Activated T-helper 1 cell treated with anti-CD3 and anti-CD28 coated beads, Interleukin-12 subunit alpha, Interleukin-12 subunit beta, Interleukin-2, Interleukin-4 antibody, amounts not matched to agents 30 ng/mL and 10 ng/mL and 1 ng/mL, durations not matched to agents 14 hours and 24 hours and 36 hours (primary cell): ENCODE measurements around the gene ERMN. TPM values are rescaled to one million over a fixed set of nuclear protein-coding genes. Genes with fewer than 3 reads are reported as not detected.
"Not testable (repeated sequence)": the region's sequence is repeated elsewhere in the genome, so short reads cannot be mapped to it uniquely, and the experiment has no call there.

Experiments
- DNase-seq: peaks from one replicate; pipeline ENCODE4 v3.0.0; 2021; ENCODE audit warnings: low spot score
- H3K27ac Mint-ChIP-seq: one replicate; pipeline ENCODE4 v1.8.0; 2021; ENCODE audit warnings: mild to moderate bottlenecking, mixed read lengths
- H3K27me3 Mint-ChIP-seq: one replicate; pipeline ENCODE4 v1.8.0; 2022; ENCODE audit warnings: mild to moderate bottlenecking, moderate library complexity, mixed read lengths; ENCODE audit not compliant: insufficient read depth
- H3K36me3 Mint-ChIP-seq: one replicate; pipeline ENCODE4 v1.8.0; 2021; ENCODE audit warnings: low read depth, mixed read lengths
- H3K4me1 Mint-ChIP-seq: one replicate; pipeline ENCODE4 v1.8.0; 2021; ENCODE audit warnings: low read depth, mixed read lengths
- H3K4me3 Mint-ChIP-seq: one replicate; pipeline ENCODE4 v1.8.0; 2021; ENCODE audit warnings: mild to moderate bottlenecking, moderate library complexity, mixed read lengths
- H3K9me3 Mint-ChIP-seq: one replicate; pipeline ENCODE4 v1.8.0; 2021; ENCODE audit warnings: mixed read lengths
- intact Hi-C: fragments of 100-400 bp; cut with micrococcal nuclease; formaldehyde crosslinking; loops from one replicate; pipeline ENCODE4 v1.15.1; 2024
- total RNA-seq: library from RNA; stranded (reverse); gene quantifications from 2 replicates; pipeline ENCODE4 v1.2.3, GENCODE V29; 2022

The ERMN gene
- total RNA-seq, 1 donor from 2014 or later = 2.1 TPM

DNA sequence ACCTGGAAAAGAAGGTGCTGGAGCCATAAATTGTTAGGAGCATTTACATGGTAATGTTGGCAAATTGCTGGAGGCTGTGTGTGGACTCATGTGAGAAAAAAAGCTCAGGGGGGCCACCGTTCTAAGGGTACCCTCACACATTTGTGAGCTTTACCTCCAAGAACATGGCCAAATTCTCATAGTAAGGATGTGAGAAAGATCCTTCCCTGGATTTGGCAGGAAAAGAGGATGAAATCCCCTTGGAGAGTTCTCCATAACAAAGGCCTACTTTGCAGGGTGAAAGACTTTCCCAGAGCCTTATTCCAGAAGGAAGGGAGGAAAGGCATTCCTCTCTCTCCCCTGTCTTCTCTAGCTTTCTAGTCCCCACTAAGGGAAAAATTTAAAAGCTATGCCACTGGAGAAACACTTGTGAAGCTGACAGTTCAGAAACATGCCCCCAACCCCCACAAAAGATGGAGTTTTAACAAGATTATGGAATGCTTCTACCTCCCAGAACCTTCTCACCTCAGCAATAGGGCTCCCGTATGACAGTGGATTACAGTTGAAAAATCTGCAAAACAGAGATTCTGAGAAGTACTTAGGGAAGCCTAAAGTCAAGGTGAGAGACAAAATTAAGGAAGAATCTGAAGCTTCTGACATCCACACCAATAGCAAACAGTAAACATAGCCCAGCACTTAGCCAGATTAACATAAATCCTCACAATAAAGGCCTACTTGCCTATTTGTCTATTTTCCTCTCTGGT lies 20.2 kb upstream of the ERMN start:
- Mint-ChIP-seq H3K9me3 (peaks cover 55% of the 10 kb centered on the region), H3K4me1 (no peaks in the 10 kb centered on the region), H3K36me3 (peaks cover 50% of the 10 kb centered on the region), H3K27ac (no peak overlapping the region), H3K4me3 (no peak overlapping the region), H3K27me3 (no peaks in the 10 kb centered on the region)
- intact Hi-C loops = no loop called here
- no peak for DNase-seq

DNA sequence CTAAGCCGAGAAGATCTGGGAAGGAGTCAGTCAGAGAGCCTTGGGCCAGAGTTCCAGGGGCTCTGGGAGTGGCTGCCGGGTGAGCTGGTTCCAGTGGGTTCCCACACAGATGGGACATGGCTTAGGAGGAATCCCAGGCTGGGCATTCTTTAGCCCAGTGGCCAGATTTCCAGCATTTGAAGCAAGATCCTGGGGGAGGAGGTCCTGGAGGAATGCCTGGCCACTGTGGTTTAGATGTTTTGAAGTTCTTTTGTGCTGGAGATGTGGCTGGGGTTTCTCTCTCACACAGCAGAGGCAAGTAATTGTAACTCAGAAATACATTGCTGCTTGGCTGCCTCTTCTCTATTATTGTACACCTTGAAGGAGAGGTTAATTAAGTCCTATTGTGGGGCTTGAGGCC lies 15.8 kb upstream of the ERMN start:
- H3K4me3 Mint-ChIP-seq, H3K27me3 Mint-ChIP-seq, DNase-seq, intact Hi-C loops, H3K4me1 Mint-ChIP-seq, H3K27ac Mint-ChIP-seq: not testable (repeated sequence)
- H3K9me3 Mint-ChIP-seq = peaks cover 54% of the 10 kb centered on the region
- peaks cover 46% of the 10 kb centered on the region for H3K36me3 Mint-ChIP-seq

DNA sequence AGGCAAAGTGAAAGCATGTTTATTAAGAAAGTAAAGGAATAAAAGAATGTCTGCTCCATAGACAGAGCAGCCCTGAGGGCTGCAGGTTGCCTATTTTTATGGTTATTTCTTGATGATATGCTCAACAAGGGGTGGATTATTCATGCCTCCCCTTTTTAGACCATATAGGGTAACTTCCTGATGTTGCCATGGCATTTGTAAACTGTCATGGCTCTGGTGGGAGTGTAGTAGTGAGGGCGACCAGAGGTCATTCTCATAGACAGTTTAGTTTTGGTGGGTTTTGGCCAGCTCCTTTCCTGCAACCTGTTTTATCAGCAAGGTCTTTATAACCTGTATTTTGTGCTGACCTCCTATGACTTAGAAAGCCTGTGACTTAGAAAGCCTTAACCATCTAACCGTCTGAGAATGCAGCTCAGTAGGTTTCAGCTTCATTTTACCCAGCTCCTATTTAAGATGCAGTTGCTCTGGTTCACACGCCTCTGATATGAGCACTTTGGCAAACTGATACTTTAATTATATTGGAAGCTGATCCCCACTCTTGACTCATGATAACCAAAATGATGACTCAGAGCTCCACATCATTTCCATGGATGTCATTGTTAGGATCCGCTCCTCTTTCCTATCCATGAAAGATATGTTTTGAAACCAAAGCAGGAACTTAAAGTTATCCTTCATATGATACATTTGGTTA lies 14.5 kb upstream of the ERMN start:
- peaks cover 40% of the 10 kb centered on the region for H3K36me3 Mint-ChIP-seq
- H3K4me3 Mint-ChIP-seq = no peak overlapping the region
- DNase-seq = no peak
- no peaks in the 10 kb centered on the region for H3K27me3 Mint-ChIP-seq
- H3K9me3 Mint-ChIP-seq = peaks cover 46% of the 10 kb centered on the region
- intact Hi-C loops = no loop called here
- no peak overlapping the region for H3K27ac Mint-ChIP-seq
- H3K4me1 Mint-ChIP-seq = peaks cover 13% of the 10 kb centered on the region

DNA sequence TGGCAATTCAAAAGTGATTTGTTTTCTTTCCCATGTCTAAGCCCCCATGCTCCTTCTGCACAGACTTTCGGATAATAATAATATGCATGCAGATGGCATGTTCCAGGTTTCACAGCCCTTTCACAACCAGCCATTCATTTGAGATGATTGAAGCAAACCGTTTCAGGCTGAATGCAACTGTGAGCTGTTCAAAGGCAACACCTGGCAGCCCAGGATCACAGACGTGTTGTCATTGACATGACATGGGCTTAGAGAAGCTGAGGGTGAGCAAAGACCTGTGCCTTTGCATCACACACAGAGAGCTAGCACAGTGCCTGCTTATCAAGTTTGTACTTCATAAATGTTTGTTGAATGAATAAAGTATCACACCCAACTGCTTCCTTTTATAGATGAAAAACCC lies 12.4 kb upstream of the ERMN start:
- Mint-ChIP-seq H3K27me3 (no peaks in the 10 kb centered on the region), H3K9me3 (peaks cover 25% of the 10 kb centered on the region), H3K27ac (no peak overlapping the region), H3K4me3 (no peak overlapping the region), H3K36me3 (peaks cover 21% of the 10 kb centered on the region), H3K4me1 (peaks cover 34% of the 10 kb centered on the region)
- intact Hi-C loops = no loop called here
- DNase-seq = no peak

DNA sequence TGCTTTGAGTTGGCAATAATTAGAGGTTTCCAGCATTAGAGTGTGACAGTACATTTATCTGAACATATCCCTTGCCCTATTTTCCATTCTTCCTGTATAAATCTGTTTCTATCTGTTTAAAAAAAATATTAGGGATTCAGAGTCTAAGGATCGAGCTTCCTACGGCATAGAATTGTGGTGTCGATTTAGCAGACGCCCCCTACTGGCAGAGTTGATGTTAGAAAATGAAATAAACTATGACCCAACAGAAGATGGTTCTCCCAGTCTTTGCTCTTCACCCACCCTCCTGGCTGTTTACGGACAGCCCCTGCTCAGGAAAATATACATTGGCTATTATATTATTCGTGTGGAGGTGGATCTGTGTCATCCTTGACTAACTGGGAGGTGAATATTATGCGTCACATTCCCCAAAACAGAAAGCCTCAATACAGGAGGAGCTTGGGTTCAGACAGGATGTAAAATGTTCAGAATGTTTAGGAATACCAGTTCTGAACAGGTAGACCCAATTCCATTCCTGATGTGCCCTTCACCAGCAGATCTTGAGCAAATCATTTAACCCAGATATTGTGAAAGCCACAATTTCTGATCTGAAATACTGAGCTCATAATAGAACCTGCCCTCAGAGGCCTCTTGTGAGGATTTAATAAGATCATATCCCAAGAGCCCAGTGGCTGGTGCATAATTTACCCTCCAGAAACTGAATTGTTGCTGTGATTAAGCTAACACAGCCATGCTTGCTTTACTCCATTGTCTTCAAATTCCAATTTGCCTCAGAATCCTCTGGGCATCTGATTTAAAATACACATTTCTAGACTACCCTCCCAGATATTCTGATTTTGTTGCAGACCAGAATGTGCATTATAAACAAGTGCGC lies 10.8 kb upstream of the ERMN start:
- DNase-seq = no peak
- Mint-ChIP-seq H3K4me1 (peaks cover 47% of the 10 kb centered on the region), H3K4me3 (no peak overlapping the region), H3K36me3 (peaks cover 7% of the 10 kb centered on the region), H3K9me3 (peaks cover 9% of the 10 kb centered on the region), H3K27me3 (no peaks in the 10 kb centered on the region), H3K27ac (no peak overlapping the region)
- intact Hi-C loops = no loop called here

DNA sequence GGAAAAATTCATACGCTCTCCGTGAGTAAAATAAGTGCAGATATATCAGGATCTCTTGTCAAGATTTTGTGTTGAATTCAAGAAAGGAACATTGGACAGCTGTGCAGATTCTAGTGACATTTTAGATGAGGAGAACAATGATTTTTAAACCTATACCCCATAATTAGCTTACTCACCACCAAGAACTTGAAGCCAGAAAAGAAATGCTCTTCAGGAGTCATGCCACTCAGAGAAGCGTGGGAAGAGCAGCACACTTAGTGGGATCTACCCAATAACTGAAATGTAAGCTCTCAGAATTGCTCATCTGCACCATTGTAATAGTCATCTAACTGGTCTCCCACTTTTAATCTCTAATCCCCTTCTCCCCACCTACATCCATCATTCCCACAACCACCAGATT lies 9.2 kb upstream of the ERMN start:
- intact Hi-C loops = no loop called here
- Mint-ChIP-seq H3K4me1 (peaks cover 52% of the 10 kb centered on the region), H3K4me3 (peak overlapping the region; percentile 25), H3K27me3 (no peaks in the 10 kb centered on the region), H3K36me3 (peaks cover 7% of the 10 kb centered on the region), H3K9me3 (no peaks in the 10 kb centered on the region), H3K27ac (peak overlapping the region; percentile 10)
- no peak for DNase-seq

DNA sequence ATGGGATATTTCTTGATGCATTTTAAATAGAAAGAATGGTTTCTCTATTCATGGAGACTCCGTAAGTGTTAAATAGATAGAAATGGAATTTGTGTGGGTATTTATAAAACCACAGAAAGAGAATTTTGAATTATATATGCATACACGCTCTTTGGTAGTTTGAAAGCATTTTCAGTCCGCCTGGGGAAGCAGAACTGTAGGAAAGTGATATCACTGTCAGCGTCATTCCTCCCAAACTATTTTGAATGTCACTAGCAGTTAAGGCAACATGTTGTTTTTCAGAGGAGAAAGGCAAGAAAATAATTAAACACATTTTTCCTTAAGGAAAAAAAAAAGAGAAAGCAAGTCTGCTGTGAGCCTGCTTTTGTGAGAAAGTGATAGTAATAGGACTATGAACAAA lies 8.7 kb upstream of the ERMN start:
- Mint-ChIP-seq H3K4me1 (peaks cover 54% of the 10 kb centered on the region), H3K27ac (peak overlapping the region; percentile 26)
- intact Hi-C loops = no loop called here

DNA sequence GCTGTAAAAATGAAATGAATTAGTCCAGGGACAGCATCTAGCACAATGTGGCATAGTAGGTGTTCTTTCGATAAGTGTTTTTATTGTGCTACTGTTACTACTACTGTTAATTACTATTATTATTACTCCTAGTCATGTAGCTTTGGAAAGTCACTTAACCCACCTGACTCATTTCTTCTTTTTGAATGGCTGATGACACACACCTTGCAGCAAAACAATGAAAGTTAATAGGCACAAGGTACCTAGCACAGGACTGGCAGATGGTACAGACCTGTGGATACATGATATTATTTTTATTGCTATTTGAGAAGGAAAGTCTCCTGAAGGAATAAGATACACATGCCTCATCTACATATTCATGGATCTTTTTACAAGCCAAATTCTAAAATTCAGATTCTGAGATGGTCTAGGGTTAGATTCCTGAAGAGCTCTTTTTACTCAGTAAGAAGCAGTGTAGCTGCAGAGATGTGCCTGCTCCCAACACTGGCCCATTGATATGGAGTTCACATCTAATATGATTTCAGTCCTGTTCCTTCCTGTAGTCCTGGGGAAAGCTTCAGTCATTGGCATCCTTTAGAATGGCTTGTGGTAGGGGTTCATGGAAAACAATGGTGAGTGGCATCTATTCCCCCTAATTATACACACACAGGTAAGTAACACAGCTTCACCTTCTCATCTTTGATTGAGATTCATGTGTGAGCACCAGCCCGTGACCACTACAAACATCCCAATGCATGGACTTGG lies 7.9 kb upstream of the ERMN start:
- intact Hi-C loops = no loop called here
- Mint-ChIP-seq H3K27me3 (no peaks in the 10 kb centered on the region), H3K27ac (no peak overlapping the region), H3K4me3 (no peak overlapping the region), H3K9me3 (no peaks in the 10 kb centered on the region), H3K4me1 (peaks cover 58% of the 10 kb centered on the region), H3K36me3 (peaks cover 9% of the 10 kb centered on the region)
- DNase-seq = no peak

More for the DNA sequence above, 8.7 kb upstream of the ERMN start:
- Mint-ChIP-seq H3K27me3 (no peaks in the 10 kb centered on the region), H3K36me3 (peaks cover 7% of the 10 kb centered on the region), H3K4me3 (peak overlapping the region; percentile 25), H3K9me3 (no peaks in the 10 kb centered on the region)
- DNase-seq = no peak

DNA sequence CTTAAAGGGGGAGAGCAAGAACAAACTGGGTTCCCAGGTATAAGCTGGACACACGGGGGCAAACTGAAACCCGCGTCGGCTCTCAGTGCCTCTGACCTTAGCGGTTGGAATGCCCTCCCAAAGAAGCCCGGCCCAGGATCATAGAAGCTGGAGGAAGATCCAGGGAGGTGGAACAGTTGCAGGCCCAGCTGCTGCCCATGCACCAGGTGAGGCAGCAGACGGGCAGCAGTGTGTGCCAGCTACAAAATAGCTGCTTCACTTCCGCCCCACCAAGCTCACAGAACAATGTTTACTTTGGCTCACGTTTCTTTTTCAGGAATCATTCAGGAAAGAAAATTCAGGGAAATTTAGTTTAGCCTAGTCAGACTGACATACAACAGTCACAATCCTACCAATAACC lies 3.9 kb upstream of the ERMN start:
- Mint-ChIP-seq H3K4me3 (no peak overlapping the region), H3K9me3 (no peaks in the 10 kb centered on the region), H3K27me3 (no peaks in the 10 kb centered on the region), H3K4me1 (peaks cover 55% of the 10 kb centered on the region), H3K36me3 (peaks cover 9% of the 10 kb centered on the region), H3K27ac (peak overlapping the region; percentile 61)
- intact Hi-C loops = loop anchor here (5.0 kb wide), 1 partner anchor 568 kb away; no protein-coding TSS in a partner anchor
- DNase-seq = no peak

DNA sequence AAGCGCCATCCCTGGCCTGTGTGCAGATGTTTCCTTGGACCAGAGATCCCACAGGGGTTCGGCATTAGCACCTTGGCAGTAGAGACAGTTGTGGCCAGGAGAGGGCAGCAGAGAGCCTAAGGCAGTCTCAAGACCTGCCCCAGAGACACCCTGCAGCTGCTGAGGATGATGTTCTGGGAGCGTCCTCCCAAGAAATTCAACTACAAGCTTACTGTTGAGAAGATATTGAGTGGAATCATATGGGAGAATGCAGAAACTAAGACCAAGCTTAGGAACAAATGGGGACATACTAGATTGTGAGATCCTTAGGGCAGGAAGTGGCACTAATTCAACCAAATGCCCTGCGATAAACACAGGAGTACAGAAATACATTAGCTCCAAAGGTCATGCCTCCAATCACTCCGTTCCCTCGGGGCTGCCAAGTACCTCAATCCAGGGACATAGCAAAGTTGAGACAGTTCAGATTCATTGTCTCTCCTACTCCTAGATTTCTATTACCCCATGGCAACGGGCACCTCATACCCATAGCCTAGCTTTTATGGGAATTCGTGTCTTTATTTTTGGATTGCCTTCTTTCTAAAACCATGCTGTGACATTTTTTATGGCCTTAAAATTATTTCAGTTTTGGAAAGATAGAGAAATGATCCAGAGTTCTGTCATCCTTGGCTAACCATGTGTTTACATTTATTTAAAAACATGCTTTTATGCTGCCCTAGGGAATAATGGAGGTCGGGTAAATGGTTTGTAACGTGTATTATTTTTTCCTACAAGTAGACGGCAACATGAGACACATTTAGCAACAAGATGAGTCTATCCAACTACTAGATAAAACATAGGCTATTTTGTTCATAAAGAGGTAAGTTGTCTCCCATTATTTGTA lies 2.2 kb upstream of the ERMN start:
- Mint-ChIP-seq H3K4me3 (peak overlapping the region; percentile 32), H3K4me1 (peaks cover 38% of the 10 kb centered on the region), H3K9me3 (no peaks in the 10 kb centered on the region), H3K27me3 (no peaks in the 10 kb centered on the region), H3K27ac (peak overlapping the region; percentile 26), H3K36me3 (peaks cover 13% of the 10 kb centered on the region)
- DNase-seq = peak; percentile 74
- intact Hi-C loops = loop anchor here (1.0 to 5.0 kb wide), 9 partner anchors 26 to 569 kb away; partner anchors contain the start of gene CYTIP

DNA sequence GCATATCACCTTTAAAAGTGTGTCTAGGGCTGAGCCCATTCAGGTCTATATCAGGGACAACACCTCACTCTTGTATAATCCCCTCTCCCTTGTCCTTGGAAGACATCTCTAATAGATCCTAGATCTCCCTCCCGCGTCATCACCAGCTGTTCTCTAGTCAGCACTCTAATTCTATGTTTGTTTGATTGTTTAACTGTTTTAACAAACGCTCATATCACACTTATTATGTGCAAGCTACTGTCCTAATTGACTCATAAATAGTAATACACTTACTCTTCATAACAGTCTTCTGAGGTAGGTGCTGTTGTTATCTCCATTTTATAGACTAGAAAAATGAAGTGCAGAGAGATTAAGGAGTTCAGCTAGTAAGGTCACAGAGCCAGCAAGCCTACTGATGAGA lies 1.6 kb upstream of the ERMN start:
- Mint-ChIP-seq H3K4me3 (peak overlapping the region; percentile 32), H3K27me3 (no peaks in the 10 kb centered on the region), H3K36me3 (peaks cover 14% of the 10 kb centered on the region), H3K27ac (no peak overlapping the region), H3K9me3 (no peaks in the 10 kb centered on the region), H3K4me1 (peaks cover 31% of the 10 kb centered on the region)
- intact Hi-C loops = loop anchor here (1.0 to 5.0 kb wide), 9 partner anchors 25 to 570 kb away; partner anchors contain the start of gene CYTIP
- no peak for DNase-seq
